K562 (cell line): ENCODE results near the gene EMX1. TPM values are rescaled to one million over a fixed set of nuclear protein-coding genes. Genes with fewer than 3 reads are reported as not detected.

Experiments
- ATAC-seq: fragments of 200-7000 bp; cut with Tn5 transposase; 3 replicates; pipeline ENCODE4 v1.9.1; 2020; ENCODE audit warnings: moderate library complexity
- BruUV-seq: library from RNA; stranded (reverse); fragments of 400-500 nt; replicated peaks from 2 replicates; lab custom pipeline; 2021; lab: Mats Ljungman, UMichigan
- CTCF ChIA-PET: fragments of 300-600 bp; formaldehyde crosslinking; extraction: SDS; loops from one replicate; lab custom pipeline; 2021; ENCODE audit warnings: low intra/inter-chr PET ratio; lab: Yijun Ruan, JAX
- POLR2A ChIA-PET: fragments of 300-600, 350-650 bp; sonication (Branson Sonifier 250); formaldehyde crosslinking; extraction: SDS; loops from one replicate; lab custom pipeline; 2021; ENCODE audit warnings: antibody characterized with exemption, inconsistent platforms; lab: Yijun Ruan, JAX
- DNase-seq, 4 experiments: peaks; one replicate each; pipeline versions ENCODE4 v3.0.0 to v3.0.0-alpha.2; 2011 to 2018; ENCODE audit warnings: low spot score in 3 of 4, mixed read lengths in 3 of 4; ENCODE audit errors: extremely low read depth in 1 of 4
- FAIRE-seq: peaks from 2 replicates; lab custom pipeline; 2011; peaks lifted over from hg19 to GRCh38; lab: Jason Lieb, UNC
- H2AFZ ChIP-seq: 2 replicates; pipeline ENCODE4 v1.6.0; 2011; ENCODE audit warnings: low read depth, low read length, control low read depth, inconsistent platforms
- H3K27ac ChIP-seq: fragments of 200-600 bp; 3 replicates; pipeline ENCODE4 v1.8.0; 2011; ENCODE audit warnings: low read depth, mild to moderate bottlenecking, control low read depth, inconsistent platforms, low read length, moderate library complexity, mixed read lengths; ENCODE audit errors: extremely low read depth
- H3K27me3 ChIP-seq, 2 experiments: fragments of 300-600 bp in 1 of 2; 2 replicates in 1 of 2; 3 replicates in 1 of 2; pipeline versions ENCODE4 v1.6.0 to v1.8.0; 2011; ENCODE audit warnings: inconsistent platforms in 2 of 2, low read length in 2 of 2, mild to moderate bottlenecking in 1 of 2, mixed read lengths in 1 of 2, moderate library complexity in 1 of 2; ENCODE audit not compliant: control insufficient read depth in 2 of 2, insufficient read depth in 2 of 2
- H3K36me3 ChIP-seq: fragments of 300-600 bp; 3 replicates; pipeline ENCODE4 v1.8.0; 2011; ENCODE audit warnings: mild to moderate bottlenecking, low read length, inconsistent platforms; ENCODE audit not compliant: control insufficient read depth, insufficient read depth
- H3K4me1 ChIP-seq, 2 experiments: fragments of 200-600 bp in 1 of 2; replicated peaks in 1 of 2; 2 replicates in 1 of 2; 3 replicates in 1 of 2; pipeline versions ENCODE4 v1.5.1 to v1.8.0; 2011; ENCODE audit warnings: inconsistent platforms in 2 of 2, low read length in 2 of 2, mild to moderate bottlenecking in 1 of 2, mixed read lengths in 1 of 2, moderate library complexity in 1 of 2; ENCODE audit not compliant: control insufficient read depth in 2 of 2, insufficient read depth in 2 of 2
- H3K4me2 ChIP-seq: 2 replicates; pipeline ENCODE4 v1.6.1; 2011; ENCODE audit warnings: low read length, control low read depth, inconsistent platforms, mixed read lengths; ENCODE audit not compliant: insufficient read depth
- H3K4me3 ChIP-seq: fragments of 200-600 bp; sonication (generic), shearing (Covaris generic); 2 replicates; pipeline ENCODE4 v1.5.1; 2016; ENCODE audit warnings: control low read depth, inconsistent platforms
- H3K79me2 ChIP-seq: fragments of 200-600 bp; 3 replicates; pipeline ENCODE4 v1.8.0; 2011; ENCODE audit warnings: low read length, inconsistent platforms; ENCODE audit not compliant: control insufficient read depth, insufficient read depth
- H3K9ac ChIP-seq, 2 experiments: 2 replicates each; pipeline versions ENCODE4 v1.6.0 to v1.6.1; 2011; ENCODE audit warnings: low read depth in 2 of 2, low read length in 2 of 2, control low read depth in 1 of 2, inconsistent platforms in 1 of 2, mild to moderate bottlenecking in 1 of 2, mixed read lengths in 1 of 2; ENCODE audit not compliant: insufficient read depth in 1 of 2
- H3K9me1 ChIP-seq: one replicate; pipeline ENCODE4 v1.6.0; 2011; ENCODE audit warnings: inconsistent platforms, mild to moderate bottlenecking, low read length, moderate library complexity; ENCODE audit not compliant: control insufficient read depth, insufficient read depth
- H3K9me3 ChIP-seq: replicated peaks from 2 replicates; pipeline ENCODE4 v1.5.1; 2011; ENCODE audit warnings: low read depth, low read length, inconsistent platforms; ENCODE audit not compliant: control insufficient read depth, insufficient read depth
- H4K20me1 ChIP-seq: replicated peaks from 2 replicates; pipeline ENCODE4 v1.6.1; 2011; ENCODE audit warnings: low read length, inconsistent platforms, mixed read lengths; ENCODE audit not compliant: control insufficient read depth, insufficient read depth
- CREB3 ChIP-seq: fragments of 450-650 bp; conservative IDR thresholded peaks from 2 replicates; pipeline ENCODE4 v1.6.1; 2016; ENCODE audit warnings: missing genetic modification characterization, low read depth, mild to moderate bottlenecking, missing compliant biosample characterization, moderate library complexity
- POLR2H ChIP-seq: IDR thresholded peaks from 2 replicates; pipeline ENCODE4 v1.6.1; 2016; ENCODE audit warnings: missing genetic modification characterization, low read depth, mild to moderate bottlenecking, control low read depth, missing compliant biosample characterization, moderate library complexity
- ZNF444 ChIP-seq: fragments of 250-450 bp; sonication (Bioruptor Pico); IDR thresholded peaks from 2 replicates; pipeline ENCODE4 v1.4.0; 2020; ENCODE audit warnings: mild to moderate bottlenecking, moderate library complexity
- WGBS: fragments of 100-300 bp; shearing (Covaris generic); methylation state at CpG from one replicate; pipeline ENCODE4 v1.1.6; 2016; ENCODE audit warnings: low coverage, mixed read lengths; ENCODE audit not compliant: insufficient coverage; ENCODE audit errors: missing lambda C conversion rate; 5-methylcytosine and 5-hydroxymethylcytosine counted together
- in situ Hi-C: fragments of 300-500 bp; cut with MboI; formaldehyde crosslinking; loops from 4 replicates; pipeline ENCODE4 v1.15.0; 2018; ENCODE audit warnings: inconsistent platforms, mixed read lengths
- intact Hi-C: fragments of 100-400 bp; cut with micrococcal nuclease; formaldehyde crosslinking; loops from 2 replicates; pipeline ENCODE4 v1.14.2; 2022
- polyA plus RNA-seq, 8 experiments: library from polyadenylated mRNA; depleted of rRNA in 4 of 8; stranded (reverse) in 5 of 8; unstranded in 3 of 8; fragments of >200 nt; fragmentation: Nextera tagmentation in 2 of 8; fragmentation: Illumina TruSeq in 1 of 8; extraction: Ambion mirVana in 2 of 8; extraction: Trizol in 1 of 8; gene quantifications; 2 replicates each; pipeline versions ENCODE4 v1.2.1 to v1.2.3, GENCODE V29; 2011 to 2014; ENCODE audit warnings: inconsistent platforms in 1 of 8, missing spikeins in 1 of 8
- total RNA-seq, 7 experiments: library from RNA; depleted of rRNA in 6 of 7; stranded (reverse); fragments of >200 nt in 6 of 7; fragmentation: Illumina TruSeq in 2 of 7; extraction: Trizol in 2 of 7; gene quantifications; 2 replicates each; pipeline versions ENCODE4 v1.2.1 to v1.2.3, GENCODE V29; 2011 to 2021; ENCODE audit warnings: low replicate concordance in 1 of 7

EMX1 gene
- total and polyA plus RNA-seq, 9 of the 15 experiments (the other 6 are each of a cell fraction or from before 2014, with no cell fraction given) = 0.10 to 0.32 (median 0.21) TPM; not detected in 6

GRCh38 chr2:72961036-72961720 lies 43.9 kb downstream of the EMX1 start:
- H3K36me3 ChIP-seq = no peaks in the 10 kb centered on the region
- H3K9me3 ChIP-seq = no peaks in the 10 kb centered on the region
- H4K20me1 ChIP-seq = no peaks in the 10 kb centered on the region
- H3K9ac ChIP-seq = no peak overlapping the region
- intact Hi-C loops (no loop called here), in situ Hi-C loops (no loop called here)
- H2AFZ ChIP-seq = no peak overlapping the region
- no peak overlapping the region for H3K4me2 ChIP-seq
- no peak for DNase-seq
- H3K79me2 ChIP-seq = no peaks in the 10 kb centered on the region
- ChIA-PET CTCF (no interaction called here), POLR2A (interaction anchor here (0.5 to 1.1 kb wide), 2 partner anchors 11 to 55 kb away, joined by 3 read pairs; no protein-coding TSS in a partner anchor)
- no peak for ATAC-seq
- FAIRE-seq = no peak
- H3K4me1 ChIP-seq = peaks cover 0 to 10% of the 10 kb centered on the region in 2 experiments; a peak in 1 of 5 replicates
- TF ChIP-seq CREB3 (no peak), POLR2H (tag) (no peak), ZNF444 (no peak)
- H3K9me1 ChIP-seq = no peaks in the 10 kb centered on the region
- WGBS = 77% methylated on average over 23 of the region's 27 CpGs
- H3K4me3 ChIP-seq = no peak overlapping the region
- no peaks in the 10 kb centered on the region for H3K27me3 ChIP-seq
- BruUV-seq = no TSS peak
- H3K27ac ChIP-seq = no peak overlapping the region
